Tibial artery (tissue), 4 donors: ENCODE data around the gene HCN1.
"Not testable (repeated sequence)": the region's sequence is repeated elsewhere in the genome, so short reads cannot be mapped to it uniquely, and the experiment has no call there.

Source experiments
- DNase-seq, 2 donors: peaks; one replicate each; pipeline ENCODE4 v3.0.0-alpha.2; 2019
- H3K27ac ChIP-seq, 2 donors: fragments of 200-600 bp; sonication (generic) in 1 of 2; 1 replicate in 1 of 2; 2 replicates in 1 of 2; pipeline ENCODE4 v1.5.1; 2018 to 2019; ENCODE audit warnings: mild to moderate bottlenecking in 1 of 2
- H3K27me3 ChIP-seq, 2 donors: fragments of 200-600 bp; sonication (generic) in 1 of 2; one replicate each; pipeline versions ENCODE4 v1.5.1 to v1.6.0; 2016 to 2019
- H3K36me3 ChIP-seq, 3 donors: fragments of 200-600 bp; sonication (generic) in 2 of 3; one replicate each; pipeline ENCODE4 v1.5.1; 2016 to 2019; ENCODE audit warnings: mild to moderate bottlenecking in 2 of 3
- H3K4me1 ChIP-seq, 4 donors: fragments of 200-600 bp; sonication (generic) in 2 of 4; 1 replicate in 3 of 4; 2 replicates in 1 of 4; pipeline ENCODE4 v1.5.1; 2016 to 2019
- H3K4me3 ChIP-seq, 2 donors: fragments of 200-600 bp; sonication (generic) in 1 of 2; 1 replicate in 1 of 2; 2 replicates in 1 of 2; pipeline ENCODE4 v1.5.1; 2018 to 2019; ENCODE audit warnings: mild to moderate bottlenecking in 2 of 2
- H3K9me3 ChIP-seq, 3 donors: fragments of 200-600 bp; sonication (generic) in 1 of 3; one replicate each; pipeline ENCODE4 v1.5.1; 2016 to 2019
- intact Hi-C: fragments of 100-400 bp; cut with DNase I; formaldehyde crosslinking; loops from one replicate; pipeline ENCODE4 v1.15.0; 2023; ENCODE audit warnings: low total_unique reads
- TF ChIP-seq, protein P1 (sequence below), 2 experiments: fragments of 200-600 bp in 1 of 2; fragments of 450-650 bp in 1 of 2; IDR thresholded peaks; one replicate each; pipeline ENCODE4 v1.5.1; 2017 to 2019; ENCODE audit warnings: antibody characterized with exemption in 2 of 2, mild to moderate bottlenecking in 1 of 2, moderate library complexity in 1 of 2

The HCN1 gene

DNA sequence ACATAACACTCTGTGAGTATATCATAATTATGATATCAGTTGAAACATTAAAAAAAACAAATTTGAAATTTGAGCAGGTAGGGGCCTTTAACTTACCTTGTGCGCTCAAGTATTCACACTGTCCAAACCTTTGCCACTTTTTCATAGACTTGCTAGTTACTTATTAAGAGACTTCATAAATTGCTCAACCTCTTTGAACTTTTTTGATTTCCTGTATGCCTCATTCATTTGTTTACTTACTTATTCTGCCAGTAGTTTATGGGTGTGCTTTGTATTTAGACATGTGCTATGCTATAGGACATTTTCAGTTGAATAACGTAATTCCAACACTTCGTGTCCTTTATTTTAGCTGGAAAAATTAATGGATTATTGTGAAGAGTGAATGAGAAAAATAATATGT, 204.8 kb downstream of the HCN1 start:
- Histone ChIP-seq H3K4me1 (no peaks in the 10 kb centered on the region), H3K4me3 (no peak overlapping the region), H3K9me3 (no peaks in the 10 kb centered on the region), H3K36me3 (no peaks in the 10 kb centered on the region), H3K27ac (no peak overlapping the region), H3K27me3 (no peaks in the 10 kb centered on the region)
- DNase-seq: no peak
- TF ChIP-seq, protein P1, sequence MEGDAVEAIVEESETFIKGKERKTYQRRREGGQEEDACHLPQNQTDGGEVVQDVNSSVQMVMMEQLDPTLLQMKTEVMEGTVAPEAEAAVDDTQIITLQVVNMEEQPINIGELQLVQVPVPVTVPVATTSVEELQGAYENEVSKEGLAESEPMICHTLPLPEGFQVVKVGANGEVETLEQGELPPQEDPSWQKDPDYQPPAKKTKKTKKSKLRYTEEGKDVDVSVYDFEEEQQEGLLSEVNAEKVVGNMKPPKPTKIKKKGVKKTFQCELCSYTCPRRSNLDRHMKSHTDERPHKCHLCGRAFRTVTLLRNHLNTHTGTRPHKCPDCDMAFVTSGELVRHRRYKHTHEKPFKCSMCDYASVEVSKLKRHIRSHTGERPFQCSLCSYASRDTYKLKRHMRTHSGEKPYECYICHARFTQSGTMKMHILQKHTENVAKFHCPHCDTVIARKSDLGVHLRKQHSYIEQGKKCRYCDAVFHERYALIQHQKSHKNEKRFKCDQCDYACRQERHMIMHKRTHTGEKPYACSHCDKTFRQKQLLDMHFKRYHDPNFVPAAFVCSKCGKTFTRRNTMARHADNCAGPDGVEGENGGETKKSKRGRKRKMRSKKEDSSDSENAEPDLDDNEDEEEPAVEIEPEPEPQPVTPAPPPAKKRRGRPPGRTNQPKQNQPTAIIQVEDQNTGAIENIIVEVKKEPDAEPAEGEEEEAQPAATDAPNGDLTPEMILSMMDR (IDR thresholded peaks at IDR 0.05): no peak
- intact Hi-C loops: no loop called here

- Histone ChIP-seq H3K36me3 (no peaks in the 10 kb centered on the region), H3K9me3 (no peaks in the 10 kb centered on the region), H3K27me3 (no peaks in the 10 kb centered on the region), H3K4me1 (no peaks in the 10 kb centered on the region), H3K27ac (no peak overlapping the region), H3K4me3 (no peak overlapping the region)
- intact Hi-C loops: no loop called here
- TF ChIP-seq, protein P1 (IDR thresholded peaks at IDR 0.05): no peak
- no peak for DNase-seq
These were observed 211.4 kb downstream of the HCN1 start for GRCh38 chr5:45484781-45485180.

- Histone ChIP-seq H3K4me1 (no peaks in the 10 kb centered on the region), H3K4me3 (no peak overlapping the region), H3K27ac (no peak overlapping the region), H3K27me3 (no peaks in the 10 kb centered on the region), H3K36me3 (no peaks in the 10 kb centered on the region), H3K9me3 (no peaks in the 10 kb centered on the region)
- TF ChIP-seq, protein P1 (IDR thresholded peaks at IDR 0.05): no peak
- no peak for DNase-seq
- intact Hi-C loops: no loop called here
These were observed 242.1 kb downstream of the HCN1 start for GRCh38 chr5:45454114-45454513.

- H3K4me1 ChIP-seq, DNase-seq, H3K36me3 ChIP-seq, H3K27ac ChIP-seq, H3K27me3 ChIP-seq, H3K9me3 ChIP-seq, intact Hi-C loops, H3K4me3 ChIP-seq: not testable (repeated sequence)
These were observed 251.3 kb downstream of the HCN1 start for GRCh38 chr5:45444856-45445255.

DNA sequence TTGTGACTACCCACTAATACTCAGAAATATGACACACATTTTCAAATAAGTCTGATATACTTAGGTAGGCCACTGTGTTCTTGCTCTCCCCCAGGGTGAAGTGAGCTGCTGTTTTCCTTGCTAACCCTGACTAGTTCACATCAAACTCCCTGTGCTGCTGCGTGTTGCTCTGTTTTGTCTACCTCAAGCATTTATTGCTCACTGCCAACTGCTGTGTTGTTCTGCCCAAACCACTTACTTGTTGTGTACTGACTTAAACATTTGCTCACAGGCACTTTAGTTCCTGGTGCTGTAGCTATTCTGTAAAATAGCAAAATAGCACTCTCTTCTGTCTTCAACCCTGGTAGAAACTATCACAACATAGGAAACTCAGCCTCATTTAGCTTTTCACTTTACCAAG, 255.7 kb downstream of the HCN1 start:
- no peak for DNase-seq
- H3K36me3 ChIP-seq: no peaks in the 10 kb centered on the region
- intact Hi-C loops: no loop called here
- H3K27ac ChIP-seq: no peak overlapping the region
- H3K4me1 ChIP-seq: no peaks in the 10 kb centered on the region
- H3K9me3 ChIP-seq: no peaks in the 10 kb centered on the region
- no peaks in the 10 kb centered on the region for H3K27me3 ChIP-seq
- TF ChIP-seq, protein P1 (IDR thresholded peaks at IDR 0.05): no peak
- H3K4me3 ChIP-seq: no peak overlapping the region

DNA sequence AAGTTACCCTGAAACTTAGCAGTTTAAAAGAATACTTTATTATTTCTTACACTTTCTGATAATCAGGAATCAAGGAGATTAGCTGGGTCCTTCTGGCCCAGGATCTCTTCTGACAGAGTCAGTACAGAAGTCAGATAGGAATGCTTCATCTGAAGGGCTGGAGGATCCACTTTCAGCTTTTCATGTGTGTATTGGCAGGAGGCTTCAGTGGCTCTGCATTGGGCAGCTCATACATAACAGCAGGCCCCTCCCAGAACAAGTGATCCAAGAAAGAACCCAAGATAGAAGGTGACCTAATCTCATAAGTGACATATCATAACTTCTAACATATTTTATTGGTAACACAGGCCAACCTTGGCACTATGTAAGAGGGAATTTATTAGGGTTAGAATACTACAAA, 258.4 kb downstream of the HCN1 start:
- H3K36me3 ChIP-seq: no peaks in the 10 kb centered on the region
- no peak overlapping the region for H3K27ac ChIP-seq
- H3K4me1 ChIP-seq: no peaks in the 10 kb centered on the region
- no peak overlapping the region for H3K4me3 ChIP-seq
- intact Hi-C loops: no loop called here
- no peaks in the 10 kb centered on the region for H3K27me3 ChIP-seq
- no peaks in the 10 kb centered on the region for H3K9me3 ChIP-seq
- TF ChIP-seq, protein P1 (IDR thresholded peaks at IDR 0.05): no peak
- no peak for DNase-seq
